Kasumi-1 (cell line): ENCODE data around the gene MYO3B.

Experiments used
- DNase-seq, 2 experiments: peaks; one replicate each; lab custom pipeline; 2025; lab: John Stamatoyannopoulos, UW

The MYO3B gene, protein sequence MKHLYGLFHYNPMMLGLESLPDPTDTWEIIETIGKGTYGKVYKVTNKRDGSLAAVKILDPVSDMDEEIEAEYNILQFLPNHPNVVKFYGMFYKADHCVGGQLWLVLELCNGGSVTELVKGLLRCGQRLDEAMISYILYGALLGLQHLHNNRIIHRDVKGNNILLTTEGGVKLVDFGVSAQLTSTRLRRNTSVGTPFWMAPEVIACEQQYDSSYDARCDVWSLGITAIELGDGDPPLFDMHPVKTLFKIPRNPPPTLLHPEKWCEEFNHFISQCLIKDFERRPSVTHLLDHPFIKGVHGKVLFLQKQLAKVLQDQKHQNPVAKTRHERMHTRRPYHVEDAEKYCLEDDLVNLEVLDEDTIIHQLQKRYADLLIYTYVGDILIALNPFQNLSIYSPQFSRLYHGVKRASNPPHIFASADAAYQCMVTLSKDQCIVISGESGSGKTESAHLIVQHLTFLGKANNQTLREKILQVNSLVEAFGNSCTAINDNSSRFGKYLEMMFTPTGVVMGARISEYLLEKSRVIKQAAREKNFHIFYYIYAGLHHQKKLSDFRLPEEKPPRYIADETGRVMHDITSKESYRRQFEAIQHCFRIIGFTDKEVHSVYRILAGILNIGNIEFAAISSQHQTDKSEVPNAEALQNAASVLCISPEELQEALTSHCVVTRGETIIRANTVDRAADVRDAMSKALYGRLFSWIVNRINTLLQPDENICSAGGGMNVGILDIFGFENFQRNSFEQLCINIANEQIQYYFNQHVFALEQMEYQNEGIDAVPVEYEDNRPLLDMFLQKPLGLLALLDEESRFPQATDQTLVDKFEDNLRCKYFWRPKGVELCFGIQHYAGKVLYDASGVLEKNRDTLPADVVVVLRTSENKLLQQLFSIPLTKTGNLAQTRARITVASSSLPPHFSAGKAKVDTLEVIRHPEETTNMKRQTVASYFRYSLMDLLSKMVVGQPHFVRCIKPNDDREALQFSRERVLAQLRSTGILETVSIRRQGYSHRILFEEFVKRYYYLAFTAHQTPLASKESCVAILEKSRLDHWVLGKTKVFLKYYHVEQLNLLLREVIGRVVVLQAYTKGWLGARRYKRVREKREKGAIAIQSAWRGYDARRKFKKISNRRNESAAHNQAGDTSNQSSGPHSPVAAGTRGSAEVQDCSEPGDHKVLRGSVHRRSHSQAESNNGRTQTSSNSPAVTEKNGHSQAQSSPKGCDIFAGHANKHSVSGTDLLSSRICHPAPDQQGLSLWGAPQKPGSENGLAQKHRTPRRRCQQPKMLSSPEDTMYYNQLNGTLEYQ (N-terminal part only)

GRCh38 chr2:170177950-170178781 is at the start of gene MYO3B:
MYO3B (plus strand) TSS chr2:170178147; CDS start chr2:170178288, 141 bp downstream.
- DNase-seq, result no peak

- DNase-seq, result peak; percentile 52 to 58
These were observed 38.5 kb upstream of the MYO3B start for GRCh38 chr2:170139276-170139967.

DNA sequence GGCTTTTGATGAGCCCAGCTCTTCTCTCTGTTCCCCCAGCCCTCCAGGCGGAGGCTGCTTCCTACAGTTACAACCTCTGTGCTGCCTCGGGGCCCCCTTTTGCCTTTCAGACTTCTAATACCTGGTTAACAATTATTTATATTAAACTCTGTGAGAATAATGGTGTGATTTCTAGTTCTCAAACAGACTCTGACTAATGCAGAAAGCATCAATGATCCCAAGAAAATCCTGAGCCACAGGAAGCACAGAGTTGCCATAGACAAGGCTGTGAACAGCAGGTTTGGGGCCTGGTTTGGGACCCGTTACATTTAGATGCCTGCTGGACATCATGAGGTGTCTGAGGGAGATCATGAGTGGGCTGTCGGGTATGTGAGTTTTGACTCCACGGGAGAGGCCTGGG is 37.4 kb upstream of the MYO3B start:
- DNase-seq, result no peak

DNA sequence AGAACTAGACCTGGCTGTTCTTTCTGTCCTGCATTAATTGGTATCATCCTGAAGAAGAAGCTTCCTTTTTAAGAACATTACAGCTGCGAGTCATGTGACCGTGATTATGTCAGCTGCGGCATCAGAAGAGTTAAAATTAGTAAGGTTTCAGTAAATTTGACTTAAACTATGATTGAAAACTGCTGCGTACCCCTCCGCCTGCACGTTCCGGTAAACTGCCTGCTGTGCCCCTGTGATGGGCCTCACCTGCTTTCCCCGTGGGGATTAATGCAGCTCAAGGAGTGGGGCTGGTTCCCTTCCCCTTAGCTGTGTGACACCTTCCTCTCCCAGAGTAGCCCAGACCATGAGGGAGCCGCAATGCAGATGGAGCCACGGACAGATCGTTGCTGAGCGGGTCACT is 36.1 kb upstream of the MYO3B start:
- DNase-seq, result no peak

DNA sequence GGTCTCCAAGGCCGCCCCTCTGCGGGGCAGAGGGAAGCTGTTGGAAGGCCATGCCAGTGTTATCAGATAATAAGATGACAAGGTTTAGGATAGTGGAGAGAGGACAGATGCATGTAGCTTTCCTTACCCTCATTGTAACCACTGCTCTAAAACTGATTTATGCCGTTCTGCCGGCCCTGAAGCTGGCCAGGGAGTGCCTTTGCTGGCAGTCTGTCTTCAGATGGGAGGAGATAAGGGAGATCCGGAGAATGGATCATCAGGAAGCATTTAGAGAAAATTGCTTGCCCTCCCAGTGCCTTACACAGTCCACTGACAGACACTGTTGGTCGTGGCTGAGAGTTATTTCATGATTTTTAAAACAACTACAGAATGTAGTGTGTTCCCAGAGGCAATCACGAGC is 35.4 kb upstream of the MYO3B start:
- no peak for DNase-seq

DNA sequence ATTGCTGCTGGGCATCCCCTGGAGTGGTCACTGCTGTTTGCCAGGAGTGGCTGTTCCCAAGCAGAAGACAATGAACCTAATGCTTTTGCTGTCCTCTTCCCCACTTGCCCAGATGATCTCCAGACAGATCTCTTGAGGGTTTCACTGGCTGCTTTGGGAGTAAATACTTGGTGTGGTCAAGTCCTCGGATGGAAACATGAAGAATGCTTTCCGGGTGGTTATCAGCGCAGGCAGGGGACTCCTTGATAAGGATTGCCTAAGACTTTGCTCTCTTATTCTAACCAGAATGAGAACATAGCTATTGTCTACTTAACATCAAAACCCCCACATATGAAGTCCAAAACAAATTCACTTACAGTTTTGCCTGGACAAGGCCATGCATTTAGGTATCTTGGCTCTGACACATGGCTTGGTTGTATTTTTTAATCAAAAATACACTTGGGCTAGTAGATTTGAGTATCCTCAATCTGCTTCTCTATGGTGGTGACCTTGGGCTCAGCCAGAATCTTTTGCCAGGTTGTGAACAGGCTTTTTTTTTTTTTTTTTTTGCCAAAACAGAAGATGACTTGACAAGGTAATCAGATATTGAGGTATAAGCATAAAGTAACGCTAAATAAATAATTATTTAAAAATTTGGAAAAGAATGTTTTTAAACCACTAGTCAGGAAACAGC is 34.8 kb upstream of the MYO3B start:
- no peak for DNase-seq

- DNase-seq, result no peak
These were observed 33.2 kb upstream of the MYO3B start for GRCh38 chr2:170144761-170145160.

DNA sequence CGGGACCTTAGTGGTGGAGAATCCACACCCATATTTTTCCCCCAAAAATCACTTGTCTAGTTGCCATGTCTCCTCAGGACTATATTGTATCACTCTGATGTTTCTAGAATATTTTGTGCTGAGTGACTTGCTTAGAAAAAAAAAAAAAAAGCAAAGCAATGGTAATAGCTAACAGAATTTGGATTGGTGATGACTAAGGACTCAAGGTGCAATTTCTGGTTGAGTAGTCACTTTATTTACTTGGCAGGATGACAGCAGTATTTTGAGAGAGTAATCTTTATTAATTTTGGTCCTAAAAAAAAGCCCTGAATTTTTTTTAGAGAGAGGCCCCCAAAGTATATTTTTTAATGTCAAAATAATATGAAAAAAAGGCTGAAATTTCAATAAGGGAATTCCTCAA is 32.8 kb upstream of the MYO3B start:
- DNase-seq, result no peak

GRCh38 chr2:170145675-170146432 is 32.1 kb upstream of the MYO3B start:
- DNase-seq, result no peak

GRCh38 chr2:170146784-170147183 is 31.2 kb upstream of the MYO3B start:
- no peak for DNase-seq

- DNase-seq, result no peak
These were observed 30.4 kb upstream of the MYO3B start for GRCh38 chr2:170147576-170147975.

- DNase-seq, result no peak
These were observed 29.8 kb upstream of the MYO3B start for GRCh38 chr2:170148161-170148560.

- DNase-seq, result no peak
These were observed 25.5 kb upstream of the MYO3B start for GRCh38 chr2:170152421-170152820.

DNA sequence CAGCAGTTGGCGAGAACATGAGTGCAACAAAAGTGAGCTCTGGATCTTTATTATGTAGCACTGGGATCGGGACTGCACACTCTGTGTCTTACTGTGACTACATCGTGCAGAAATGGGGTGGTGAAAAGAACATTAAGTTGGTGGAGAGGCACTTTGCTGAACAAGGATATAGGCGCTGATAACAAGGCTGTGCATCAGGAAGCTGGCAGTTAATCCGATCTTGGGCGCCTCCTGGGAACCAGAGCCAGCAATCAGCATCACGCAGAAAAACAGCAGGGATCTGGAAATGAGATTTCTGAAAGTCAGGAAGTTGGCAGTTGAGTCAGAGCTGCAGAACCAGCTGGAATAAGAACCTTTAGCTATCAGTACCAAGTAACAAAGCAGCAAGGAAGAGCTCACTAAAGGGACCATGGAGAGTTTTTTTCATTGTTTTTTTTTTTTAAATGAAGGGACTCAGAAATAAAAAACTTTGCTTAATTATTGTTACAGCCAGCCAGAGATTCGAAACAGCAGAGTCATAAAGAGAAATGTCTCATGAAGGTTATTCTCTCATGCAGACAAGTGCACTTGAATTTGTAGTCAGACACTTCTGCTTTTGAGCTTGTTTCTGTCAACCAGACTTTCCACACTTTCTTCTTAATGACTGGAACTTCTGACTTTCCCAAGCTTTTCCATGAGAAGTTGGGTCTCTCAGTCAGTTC is 22.8 kb upstream of the MYO3B start:
- DNase-seq, result peak; percentile 29 to 35

DNA sequence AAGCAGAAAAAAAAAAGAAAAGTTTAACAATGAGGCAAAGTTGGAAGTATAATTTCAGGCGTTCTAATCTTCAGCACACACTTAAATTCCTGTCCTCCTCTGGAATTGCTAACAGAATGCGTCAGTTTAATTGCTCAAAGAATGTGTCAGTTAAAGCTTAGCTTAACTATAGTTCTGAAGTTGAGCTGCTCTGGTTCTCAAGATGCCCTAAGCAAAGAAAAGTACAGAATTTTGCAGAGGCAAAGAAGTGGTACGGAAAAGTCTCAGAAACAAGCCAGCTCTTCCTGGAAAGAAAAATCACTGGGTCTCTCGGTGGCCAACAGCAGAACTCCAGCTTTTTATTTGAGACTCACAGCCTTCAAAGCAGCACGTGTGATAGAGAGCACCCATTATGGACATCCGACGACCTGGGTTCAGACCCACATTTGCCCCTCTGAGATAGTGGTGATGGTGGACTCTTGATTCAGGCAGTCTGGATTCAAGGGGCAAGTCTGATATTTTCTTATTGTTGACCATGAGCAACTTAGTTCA is 22.2 kb upstream of the MYO3B start:
- no peak for DNase-seq

DNA sequence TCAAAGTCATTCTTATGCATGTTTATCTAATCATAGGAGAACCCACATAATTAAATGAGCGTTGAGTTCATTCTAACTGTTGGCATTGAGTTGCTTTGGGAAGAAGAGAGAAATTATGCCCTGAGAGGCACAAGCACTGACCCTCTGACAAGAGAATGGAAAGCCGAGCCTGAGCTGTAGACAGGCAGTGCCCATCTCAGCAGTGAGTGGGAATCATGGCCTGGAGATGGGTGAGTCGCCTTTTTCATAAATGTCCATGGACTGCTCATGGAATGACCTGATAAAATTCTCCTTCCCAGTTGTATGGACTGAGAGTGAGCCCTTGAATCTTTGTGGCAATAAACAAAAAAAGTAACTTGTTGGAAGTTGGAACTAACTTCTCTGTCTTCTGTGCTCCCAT is 21.4 kb upstream of the MYO3B start:
- DNase-seq, result no peak

DNA sequence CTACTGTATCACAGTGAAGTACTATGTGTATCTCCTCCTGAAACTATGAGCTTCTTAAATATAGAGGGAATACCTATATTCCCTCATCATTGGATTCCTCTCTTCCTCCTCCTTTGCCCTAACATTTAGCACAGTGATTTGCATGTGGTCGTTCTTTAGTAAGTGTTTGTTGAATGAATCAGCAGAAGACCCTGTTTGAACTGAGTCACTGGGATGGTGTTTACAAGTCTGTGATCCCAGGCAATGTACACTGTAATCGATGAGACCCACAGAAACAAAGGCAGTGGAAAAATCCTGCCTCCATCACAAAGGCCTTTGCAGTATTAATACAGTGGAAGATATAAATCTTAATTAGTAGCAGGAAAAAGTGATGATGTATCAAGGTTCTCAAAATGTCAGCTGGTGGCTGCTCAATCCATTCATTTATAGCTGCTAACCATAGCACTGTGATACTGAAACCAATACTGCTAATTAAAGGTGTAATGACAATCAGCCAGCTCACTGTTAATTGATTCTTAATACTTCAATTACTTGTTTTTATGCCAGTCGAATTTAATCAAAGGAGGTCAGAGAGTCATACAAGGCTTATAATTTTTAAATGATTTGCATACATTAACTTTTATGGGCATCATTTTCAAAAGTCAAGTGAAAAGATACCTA is 20.8 kb upstream of the MYO3B start:
- no peak for DNase-seq

GRCh38 chr2:170159060-170159459 is 18.9 kb upstream of the MYO3B start:
- DNase-seq, result no peak
